Activated CD4-positive, alpha-beta T cell treated with anti-CD3 and anti-CD28 coated beads, Interleukin-2, amount 50 U/mL, for 16 hours (primary cell): Measurements from ENCODE around the gene MUC3A.
A peak's percentile ranks its signal among the peaks of the same experiment; 100 is the strongest.
"Not testable (repeated sequence)": the region's sequence is repeated elsewhere in the genome, so short reads cannot be mapped to it uniquely, and the experiment has no call there.

ENCODE experiments used
- DNase-seq: peaks from one replicate; pipeline ENCODE4 v3.0.0-alpha.2; 2020

The MUC3A gene

DNA sequence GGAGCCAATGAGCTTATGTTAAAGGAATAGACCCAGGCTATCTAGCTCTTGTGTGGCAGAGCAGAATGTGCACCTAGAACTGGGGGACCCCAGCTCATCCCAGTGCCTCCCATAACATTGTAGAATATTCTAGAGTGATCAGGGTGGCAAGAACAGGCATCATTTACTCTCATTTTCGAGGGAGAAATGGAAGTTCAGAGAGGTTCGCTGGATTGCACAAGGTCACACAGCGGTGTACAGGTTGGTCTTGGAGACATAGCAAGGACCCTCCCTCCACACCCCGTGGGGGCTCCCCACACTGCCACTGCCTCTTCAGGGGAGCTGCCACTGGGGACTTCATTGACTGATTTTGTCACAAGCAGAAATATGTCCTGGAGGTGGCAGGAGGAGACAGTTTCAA lies 29.0 kb downstream of the MUC3A start:
- no peak for DNase-seq

DNA sequence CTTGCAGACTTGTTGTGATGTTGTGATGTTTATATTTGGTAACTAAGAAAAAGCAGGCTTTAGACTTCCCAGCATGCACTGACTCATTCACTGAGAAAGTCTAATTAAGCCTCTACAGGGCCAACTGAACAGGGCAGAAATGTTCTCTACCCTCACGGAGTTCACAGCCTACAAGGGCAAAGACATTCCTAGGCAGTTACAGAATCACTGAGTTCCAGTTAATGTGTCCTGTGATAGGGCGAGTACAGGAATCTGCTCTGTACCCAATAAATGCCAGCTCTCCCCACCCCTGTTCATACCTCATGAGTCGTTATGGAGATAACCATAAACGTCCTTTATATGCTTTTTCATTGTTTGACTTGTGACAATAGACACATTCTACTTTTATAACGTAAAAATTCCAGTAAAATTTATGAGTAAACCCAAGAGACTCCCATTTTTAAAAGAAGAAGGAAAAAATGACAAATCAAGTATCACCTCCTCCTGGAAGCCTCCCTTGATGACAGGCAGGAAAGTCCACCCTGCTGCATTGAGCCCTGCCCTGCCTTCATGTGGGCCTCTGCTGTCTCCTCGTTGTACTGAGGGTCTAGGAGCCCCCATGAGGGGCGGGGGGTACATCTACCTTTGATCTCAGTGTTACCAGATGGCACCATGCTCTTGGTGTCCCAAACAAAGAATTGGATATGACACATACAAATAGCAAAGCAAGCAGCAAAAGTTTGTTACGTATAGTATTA lies 34.3 kb downstream of the MUC3A start:
- no peak for DNase-seq

DNA sequence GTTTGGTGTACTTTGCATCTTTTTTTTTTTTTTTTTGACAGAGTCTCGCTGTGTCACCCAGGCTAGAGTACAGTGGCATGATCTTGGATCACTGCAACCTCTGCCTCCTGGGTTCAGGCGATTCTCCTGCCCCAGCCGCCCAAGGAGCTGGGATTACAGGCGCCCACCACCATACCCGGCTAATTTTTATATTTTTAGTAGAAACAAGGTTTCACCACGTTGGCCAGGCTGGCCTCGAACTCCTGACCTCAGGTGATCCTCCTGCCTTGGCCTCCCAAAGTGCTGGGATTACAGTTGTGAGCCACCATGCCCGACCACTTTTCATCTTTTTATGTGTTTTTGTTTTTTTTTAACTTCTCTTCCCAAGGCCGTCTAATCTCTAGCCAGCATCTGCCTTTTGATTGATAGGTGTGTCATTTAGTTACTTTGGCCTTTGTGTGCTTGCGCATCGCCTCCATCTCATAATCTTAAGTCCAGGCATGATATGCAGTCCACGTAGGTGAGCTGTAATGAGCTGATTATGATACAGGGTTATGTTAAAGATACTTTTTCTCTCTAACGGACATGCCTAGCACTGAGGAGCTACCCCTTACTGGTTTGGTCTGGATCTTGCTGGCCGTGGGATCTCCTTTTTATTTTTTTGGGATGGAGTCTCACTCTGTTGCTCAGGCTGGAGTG lies 35.0 kb downstream of the MUC3A start:
- DNase-seq, result not testable (repeated sequence)

DNA sequence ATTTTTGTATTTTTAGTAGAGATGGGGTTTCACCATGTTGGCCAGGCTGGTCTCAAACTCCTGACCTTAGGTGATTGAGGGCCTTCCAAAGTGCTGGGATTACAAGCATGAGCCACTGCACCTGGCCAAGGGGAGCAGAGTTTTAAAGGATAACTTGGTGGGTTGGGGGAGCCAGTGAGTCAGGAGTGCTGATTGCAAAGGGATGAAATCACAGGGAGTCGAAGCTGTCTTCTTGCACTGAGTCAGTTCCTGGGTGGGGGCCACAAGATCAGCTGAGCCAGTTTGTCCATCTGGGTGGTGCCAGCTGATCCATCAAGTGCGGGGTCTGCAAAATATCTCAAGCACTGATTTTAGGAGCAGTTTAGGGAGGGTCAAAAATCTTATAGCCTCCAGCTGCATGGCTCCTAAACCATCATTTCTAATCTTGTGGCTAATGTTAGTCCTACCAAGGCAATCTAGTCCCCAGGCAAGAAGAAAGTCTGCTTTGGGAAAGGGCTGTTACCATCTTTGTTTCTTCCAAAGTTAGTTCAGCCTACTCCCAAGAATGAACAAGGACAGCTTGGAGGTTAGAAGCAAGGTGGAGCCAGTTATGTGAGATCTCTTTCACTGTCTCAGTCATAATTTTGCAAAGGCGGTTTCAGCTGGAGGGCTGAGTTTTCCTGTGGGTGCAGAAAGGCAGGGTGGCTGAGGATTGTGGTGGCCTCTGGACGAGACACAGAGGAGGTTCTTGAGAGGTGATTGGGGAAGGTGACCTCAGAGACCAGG lies 35.9 kb downstream of the MUC3A start:
- DNase-seq, result not testable (repeated sequence)

DNA sequence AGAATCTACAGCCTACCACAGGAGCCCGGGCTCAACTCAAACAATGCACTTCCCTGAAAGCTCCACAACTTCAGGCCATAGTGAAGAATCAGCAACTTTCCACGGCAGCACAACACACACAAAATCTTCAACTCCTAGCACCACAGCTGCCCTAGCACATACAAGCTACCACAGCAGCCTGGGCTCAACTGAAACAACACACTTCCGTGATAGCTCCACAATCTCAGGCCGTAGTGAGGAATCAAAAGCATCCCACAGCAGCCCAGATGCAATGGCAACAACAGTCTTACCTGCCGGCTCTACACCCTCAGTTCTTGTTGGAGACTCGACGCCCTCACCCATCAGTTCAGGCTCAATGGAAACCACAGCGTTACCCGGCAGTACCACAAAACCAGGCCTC lies 42.3 kb downstream of the MUC3A start:
- DNase-seq, result no peak

DNA sequence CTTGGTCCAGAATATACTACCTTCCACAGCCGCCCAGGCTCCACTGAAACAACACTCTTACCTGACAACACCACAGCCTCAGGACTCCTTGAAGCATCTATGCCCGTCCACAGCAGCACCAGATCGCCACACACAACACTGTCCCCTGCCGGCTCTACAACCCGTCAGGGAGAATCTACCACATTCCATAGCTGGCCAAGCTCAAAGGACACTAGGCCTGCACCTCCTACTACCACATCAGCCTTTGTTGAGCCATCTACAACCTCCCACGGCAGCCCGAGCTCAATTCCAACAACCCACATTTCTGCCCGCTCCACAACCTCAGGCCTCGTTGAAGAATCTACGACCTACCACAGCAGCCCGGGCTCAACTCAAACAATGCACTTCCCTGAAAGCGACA lies 42.9 kb downstream of the MUC3A start:
- not testable (repeated sequence) for DNase-seq

DNA sequence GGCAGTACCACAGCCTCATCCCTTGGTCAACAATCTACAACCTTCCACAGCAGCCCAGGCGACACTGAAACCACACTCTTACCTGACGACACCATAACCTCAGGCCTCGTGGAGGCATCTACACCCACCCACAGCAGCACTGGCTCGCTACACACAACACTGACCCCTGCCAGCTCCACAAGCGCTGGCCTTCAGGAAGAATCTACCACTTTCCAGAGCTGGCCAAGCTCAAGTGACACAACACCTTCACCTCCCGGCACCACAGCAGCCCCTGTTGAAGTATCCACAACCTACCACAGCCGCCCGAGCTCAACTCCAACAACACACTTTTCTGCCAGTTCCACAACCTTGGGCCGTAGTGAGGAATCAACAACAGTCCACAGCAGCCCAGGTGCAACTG lies 45.3 kb downstream of the MUC3A start:
- DNase-seq, result not testable (repeated sequence)

DNA sequence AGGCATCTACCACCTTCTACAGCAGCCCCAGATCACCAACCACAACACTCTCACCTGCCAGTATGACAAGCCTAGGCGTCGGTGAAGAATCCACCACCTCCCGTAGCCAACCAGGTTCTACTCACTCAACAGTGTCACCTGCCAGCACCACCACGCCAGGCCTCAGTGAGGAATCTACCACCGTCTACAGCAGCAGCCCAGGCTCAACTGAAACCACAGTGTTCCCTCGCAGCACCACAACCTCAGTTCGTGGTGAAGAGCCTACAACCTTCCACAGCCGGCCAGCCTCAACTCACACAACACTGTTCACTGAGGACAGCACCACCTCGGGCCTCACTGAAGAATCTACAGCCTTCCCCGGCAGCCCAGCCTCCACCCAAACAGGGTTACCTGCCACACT lies 49.2 kb downstream of the MUC3A start:
- not testable (repeated sequence) for DNase-seq

DNA sequence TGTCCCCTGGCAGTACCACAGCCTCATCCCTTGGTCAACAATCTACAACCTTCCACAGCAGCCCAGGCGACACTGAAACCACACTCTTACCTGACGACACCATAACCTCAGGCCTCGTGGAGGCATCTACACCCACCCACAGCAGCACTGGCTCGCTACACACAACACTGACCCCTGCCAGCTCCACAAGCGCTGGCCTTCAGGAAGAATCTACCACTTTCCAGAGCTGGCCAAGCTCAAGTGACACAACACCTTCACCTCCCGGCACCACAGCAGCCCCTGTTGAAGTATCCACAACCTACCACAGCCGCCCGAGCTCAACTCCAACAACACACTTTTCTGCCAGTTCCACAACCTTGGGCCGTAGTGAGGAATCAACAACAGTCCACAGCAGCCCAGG lies 50.0 kb downstream of the MUC3A start:
- DNase-seq, result not testable (repeated sequence)

DNA sequence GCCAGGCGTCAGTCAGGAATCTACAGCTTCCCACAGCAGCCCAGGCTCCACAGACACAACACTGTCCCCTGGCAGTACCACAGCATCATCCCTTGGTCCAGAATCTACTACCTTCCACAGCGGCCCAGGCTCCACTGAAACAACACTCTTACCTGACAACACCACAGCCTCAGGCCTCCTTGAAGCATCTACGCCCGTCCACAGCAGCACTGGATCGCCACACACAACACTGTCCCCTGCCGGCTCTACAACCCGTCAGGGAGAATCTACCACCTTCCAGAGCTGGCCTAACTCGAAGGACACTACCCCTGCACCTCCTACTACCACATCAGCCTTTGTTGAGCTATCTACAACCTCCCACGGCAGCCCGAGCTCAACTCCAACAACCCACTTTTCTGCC lies 50.7 kb downstream of the MUC3A start:
- not testable (repeated sequence) for DNase-seq

DNA sequence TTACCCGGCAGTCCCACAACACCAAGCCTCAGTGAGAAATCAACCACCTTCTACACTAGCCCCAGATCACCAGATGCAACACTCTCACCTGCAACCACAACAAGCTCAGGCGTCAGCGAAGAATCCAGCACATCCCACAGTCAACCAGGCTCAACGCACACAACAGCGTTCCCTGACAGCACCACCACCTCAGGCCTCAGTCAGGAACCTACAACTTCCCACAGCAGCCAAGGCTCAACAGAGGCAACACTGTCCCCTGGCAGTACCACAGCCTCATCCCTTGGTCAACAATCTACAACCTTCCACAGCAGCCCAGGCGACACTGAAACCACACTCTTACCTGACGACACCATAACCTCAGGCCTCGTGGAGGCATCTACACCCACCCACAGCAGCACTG lies 53.0 kb downstream of the MUC3A start:
- not testable (repeated sequence) for DNase-seq

DNA sequence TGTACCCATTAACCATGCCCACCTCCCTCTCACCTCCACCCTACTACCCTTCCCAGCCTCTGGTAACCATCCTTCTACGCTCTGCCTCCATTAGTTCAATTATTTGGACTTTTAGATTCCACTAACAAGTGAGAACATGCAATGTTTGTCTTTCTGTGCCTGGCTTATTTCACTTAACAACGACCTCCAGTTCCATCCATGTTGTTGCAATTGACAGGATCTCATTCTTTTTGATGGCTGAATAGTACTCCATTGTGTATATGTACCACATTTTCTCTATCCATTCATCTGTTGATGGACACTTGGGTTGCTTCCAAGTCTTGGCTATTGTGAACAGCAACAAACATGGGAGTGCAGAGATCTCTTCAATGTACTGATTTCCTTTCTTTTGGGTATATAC lies 58.0 kb downstream of the MUC3A start:
- not testable (repeated sequence) for DNase-seq

DNA sequence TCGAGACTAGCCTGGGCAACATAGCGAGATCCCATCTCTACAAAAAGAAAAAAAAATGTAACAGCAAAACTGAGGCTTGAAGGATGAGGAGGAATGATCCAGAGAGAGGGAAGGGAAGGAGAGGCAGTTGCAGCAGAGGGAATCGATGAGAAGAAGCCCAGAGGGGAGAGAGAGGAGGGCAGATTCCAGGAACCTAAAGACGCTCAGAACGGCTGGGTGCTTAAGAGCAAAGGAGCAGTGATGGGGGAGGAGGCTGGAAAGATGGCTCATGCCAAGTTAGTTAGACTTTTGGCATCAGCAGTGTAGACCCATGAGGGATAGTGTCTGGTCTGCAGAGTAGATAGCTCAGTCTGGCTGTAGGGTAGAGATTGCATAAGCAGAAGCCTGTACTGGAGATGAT lies 60.3 kb downstream of the MUC3A start:
- no peak for DNase-seq

DNA sequence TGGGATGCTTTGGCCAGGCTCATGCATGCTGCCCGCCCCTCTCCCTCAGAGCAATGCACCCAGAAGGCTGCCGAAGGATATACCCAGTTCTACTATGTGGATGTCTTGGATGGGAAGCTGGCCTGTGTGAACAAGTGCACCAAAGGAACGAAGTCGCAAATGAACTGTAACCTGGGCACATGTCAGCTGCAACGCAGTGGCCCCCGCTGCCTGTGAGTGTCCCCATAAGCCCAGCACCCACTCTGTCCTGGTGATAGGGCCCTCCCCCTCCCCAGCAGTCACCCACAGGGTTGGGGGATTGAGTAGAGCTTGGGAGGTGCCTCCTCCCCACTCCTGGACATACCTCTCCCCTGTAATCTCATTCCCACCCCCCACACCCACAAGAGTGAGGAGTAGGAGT lies 63.6 kb downstream of the MUC3A start:
- no peak for DNase-seq

DNA sequence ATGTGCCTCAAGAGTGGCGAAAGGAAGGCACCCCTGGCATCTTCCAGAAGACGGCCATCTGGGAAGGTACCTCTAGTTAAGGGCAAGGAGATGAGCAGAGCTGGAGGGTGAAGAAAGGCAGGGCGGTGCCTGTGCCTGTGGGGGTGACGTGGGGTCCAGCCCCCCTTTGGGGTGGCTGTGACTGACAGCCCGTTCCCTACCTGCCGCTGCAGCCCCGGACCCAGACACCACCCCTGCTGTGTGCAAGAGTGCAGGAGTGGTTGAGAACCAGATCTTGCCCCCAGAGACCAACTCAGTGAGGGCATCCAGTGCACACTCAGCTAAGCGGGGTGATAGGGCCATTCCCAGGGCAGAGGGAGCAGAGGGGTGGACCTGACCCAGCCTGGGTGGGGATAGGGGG lies 66.3 kb downstream of the MUC3A start:
- DNase-seq, result no peak

DNA sequence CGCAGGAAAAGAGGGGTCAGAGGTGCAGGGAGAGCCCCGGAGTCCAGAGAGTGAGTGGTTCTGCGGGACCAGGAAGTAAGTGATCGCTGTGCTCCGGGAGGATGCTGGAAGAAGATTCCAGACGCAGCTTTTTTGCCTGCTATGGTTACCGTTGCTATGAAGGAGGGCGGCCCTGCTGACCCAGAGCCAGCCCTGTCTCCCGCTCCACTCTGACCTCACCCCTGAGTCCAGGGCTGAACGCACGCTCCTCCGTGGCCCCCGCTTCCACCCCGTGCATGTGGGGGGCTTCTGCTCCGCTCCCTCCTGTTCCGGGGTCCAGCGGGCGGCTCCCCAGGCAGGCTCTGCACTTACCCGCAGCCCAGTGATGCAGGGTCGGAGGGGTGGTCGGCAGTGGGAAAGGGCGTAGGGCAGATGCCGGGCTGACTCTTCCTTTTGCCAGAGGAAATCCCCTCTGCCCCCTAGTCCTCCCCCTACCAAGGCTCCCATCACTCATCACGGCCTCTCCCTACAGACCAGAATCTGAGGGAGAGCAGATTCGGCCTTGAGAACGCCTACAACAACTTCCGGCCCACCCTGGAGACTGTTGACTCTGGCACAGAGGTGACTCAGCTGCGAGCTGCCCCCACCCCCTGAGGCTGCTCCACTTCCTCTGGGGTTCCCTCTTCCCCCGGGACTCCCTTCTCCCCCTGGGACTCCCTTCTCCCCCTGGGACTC lies 67.9 kb downstream of the MUC3A start:
- peak; percentile 79 for DNase-seq
